Activated CD8-positive, alpha-beta memory T cell treated with anti-CD3 and anti-CD28 coated beads, Interleukin-2, amount 50 U/mL, for 24 hours (primary cell): Measurements from ENCODE around the gene SOD1.

Experiments used
- DNase-seq: peaks from one replicate; pipeline ENCODE4 v3.0.0-alpha.2; 2020; ENCODE audit errors: extremely low read depth

Gene SOD1

GRCh38 chr21:31682620-31683019 lies 23.1 kb downstream of the SOD1 start:
- no peak for DNase-seq

- no peak for DNase-seq
These were observed 23.5 kb downstream of the SOD1 start for GRCh38 chr21:31683029-31683428.

GRCh38 chr21:31684918-31685317 lies 25.4 kb downstream of the SOD1 start:
- DNase-seq = no peak

- no peak for DNase-seq
These were observed 26.9 kb downstream of the SOD1 start for GRCh38 chr21:31686272-31686915.

- DNase-seq = no peak
These were observed 27.6 kb downstream of the SOD1 start for GRCh38 chr21:31687108-31687507.

- DNase-seq = no peak
These were observed 29.3 kb downstream of the SOD1 start for GRCh38 chr21:31688603-31689368.

GRCh38 chr21:31693222-31693621 lies 33.7 kb downstream of the SOD1 start:
- DNase-seq = no peak

GRCh38 chr21:31696424-31696823 lies 36.9 kb downstream of the SOD1 start:
- DNase-seq = no peak

GRCh38 chr21:31698461-31698860 lies 39.0 kb downstream of the SOD1 start:
- DNase-seq = no peak

GRCh38 chr21:31700040-31700439 lies 40.5 kb downstream of the SOD1 start:
- no peak for DNase-seq

GRCh38 chr21:31706562-31706961 lies 47.1 kb downstream of the SOD1 start:
- DNase-seq = no peak

GRCh38 chr21:31707499-31707898 lies 48.0 kb downstream of the SOD1 start:
- DNase-seq = no peak

GRCh38 chr21:31708541-31708940 lies 49.0 kb downstream of the SOD1 start:
- no peak for DNase-seq

GRCh38 chr21:31710586-31710985 lies 51.1 kb downstream of the SOD1 start:
- DNase-seq = no peak

GRCh38 chr21:31711326-31711725 lies 51.8 kb downstream of the SOD1 start:
- no peak for DNase-seq

- no peak for DNase-seq
These were observed 52.3 kb downstream of the SOD1 start for GRCh38 chr21:31711745-31712285.

GRCh38 chr21:31713115-31713514 lies 53.6 kb downstream of the SOD1 start:
- no peak for DNase-seq

- no peak for DNase-seq
These were observed 54.7 kb downstream of the SOD1 start for GRCh38 chr21:31713973-31714740.

GRCh38 chr21:31714741-31715365 lies 55.4 kb downstream of the SOD1 start:
- no peak for DNase-seq

GRCh38 chr21:31716106-31716505 lies 56.6 kb downstream of the SOD1 start:
- DNase-seq = no peak
